ENCODE results near the gene NGLY1. TPM values are rescaled to one million over a fixed set of nuclear protein-coding genes. Genes with fewer than 3 reads are reported as not detected.

The NGLY1 gene
- total RNA-seq, 1 donor from 2014 or later: 37.3 TPM

GRCh38 chr3:25708036-25708435 is 75.2 kb downstream of the NGLY1 start:
- no peak for DNase-seq (ENCODE audit: low read depth, low spot score)

- no peak for DNase-seq (ENCODE audit: low read depth, low spot score)
Measured at GRCh38 chr3:25707268-25707926, 75.8 kb downstream of the NGLY1 start.

DNA sequence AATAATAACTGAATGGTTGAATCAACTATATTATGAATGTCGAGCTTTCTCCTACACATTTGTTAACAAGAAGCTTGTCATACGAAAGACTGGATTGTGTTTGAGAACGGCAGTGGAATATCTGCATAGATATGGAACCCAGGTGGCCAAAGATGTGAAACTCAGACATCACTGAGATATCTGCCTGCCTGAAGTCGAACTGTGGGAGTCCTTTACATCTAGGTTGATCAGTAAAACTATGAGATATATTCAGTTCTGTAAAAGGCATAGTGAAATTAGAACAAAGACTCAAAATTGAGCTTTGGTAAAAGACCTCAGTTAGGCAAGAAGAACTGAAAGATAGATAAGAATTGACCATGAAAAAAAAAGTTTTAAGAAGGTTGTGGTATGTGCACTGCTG is 77.0 kb downstream of the NGLY1 start:
- no peak for DNase-seq (ENCODE audit: low read depth, low spot score)

DNA sequence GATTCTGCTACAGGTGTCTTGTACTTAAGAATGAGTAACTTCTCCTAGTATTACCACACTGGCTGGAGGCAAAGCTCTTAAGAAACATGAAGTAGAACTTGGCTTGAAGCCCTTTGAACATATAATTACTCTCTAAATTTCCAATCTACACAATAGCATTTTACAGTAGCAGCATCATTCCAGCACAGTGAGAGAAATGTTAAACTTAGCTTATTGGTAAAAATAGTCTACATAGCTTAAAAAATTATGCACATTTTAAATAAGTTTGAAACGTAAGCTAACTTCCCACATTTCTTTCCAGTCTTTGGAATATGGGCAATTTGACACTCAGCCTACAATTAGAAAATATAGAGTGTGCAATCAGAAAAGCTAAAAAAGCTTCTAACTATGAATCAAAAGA is 85.7 kb downstream of the NGLY1 start:
- no peak for DNase-seq (ENCODE audit: low read depth, low spot score)

DNA sequence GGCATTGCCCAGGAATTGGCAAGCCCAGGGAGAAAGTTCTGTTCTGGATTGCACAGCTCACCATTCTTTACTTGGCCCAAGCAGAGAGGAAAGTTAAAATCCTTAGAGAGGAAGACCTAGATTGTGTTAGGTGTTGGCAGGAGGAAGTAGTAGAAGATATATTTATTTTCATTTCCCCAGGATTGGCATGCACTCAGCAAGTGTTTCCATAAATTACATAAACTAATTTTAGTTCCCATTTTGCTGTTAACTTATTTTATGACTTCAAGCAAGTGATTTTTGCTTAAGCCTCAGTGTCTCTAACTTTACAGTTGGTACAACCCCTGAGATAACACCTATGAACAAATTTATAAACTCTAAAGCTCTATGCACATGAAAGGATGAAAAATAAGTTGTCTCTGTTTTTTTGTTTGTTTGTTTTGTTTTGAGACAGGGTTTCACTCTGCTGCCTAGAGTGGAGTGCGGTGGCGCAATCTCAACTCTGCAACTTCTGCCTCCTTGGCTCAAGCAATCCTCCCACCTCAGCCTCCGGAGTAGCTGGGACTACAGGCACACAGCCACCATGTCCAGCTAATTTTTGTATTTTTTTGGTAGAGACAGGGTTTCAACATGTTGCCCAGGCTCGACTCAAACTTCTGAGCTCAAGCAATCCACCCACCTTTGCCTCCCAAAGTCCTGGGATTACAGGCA is 87.4 kb downstream of the NGLY1 start:
- no peak for DNase-seq (ENCODE audit: low read depth, low spot score)

DNA sequence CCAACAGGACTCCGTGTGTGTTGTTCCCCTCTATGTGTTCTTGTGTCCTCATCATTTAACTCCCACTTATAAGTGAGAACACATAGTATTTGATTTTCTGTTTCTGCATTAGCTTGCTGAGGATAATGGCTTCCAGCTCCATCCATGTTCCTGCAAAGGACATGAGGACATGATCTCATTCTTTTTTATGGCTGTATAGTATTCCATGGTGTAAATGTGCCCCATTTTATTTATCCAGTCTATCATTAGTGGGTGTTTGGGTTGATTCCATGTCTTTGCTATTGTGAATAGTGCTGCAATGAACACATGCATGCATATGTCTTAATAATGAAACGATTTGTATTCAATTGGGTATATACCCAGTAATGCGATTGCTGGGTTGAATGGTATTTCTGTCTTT is 90.0 kb downstream of the NGLY1 start:
- DNase-seq (ENCODE audit: low read depth, low spot score): no peak

GRCh38 chr3:25692341-25692740 is 90.9 kb downstream of the NGLY1 start:
- no peak for DNase-seq (ENCODE audit: low read depth, low spot score)

- DNase-seq (ENCODE audit: low read depth, low spot score): no peak
Measured at GRCh38 chr3:25690768-25691533, 92.3 kb downstream of the NGLY1 start.

- peak; percentile 53 for DNase-seq (ENCODE audit: low read depth, low spot score)
Measured at GRCh38 chr3:25689226-25689625, 94.0 kb downstream of the NGLY1 start.

DNA sequence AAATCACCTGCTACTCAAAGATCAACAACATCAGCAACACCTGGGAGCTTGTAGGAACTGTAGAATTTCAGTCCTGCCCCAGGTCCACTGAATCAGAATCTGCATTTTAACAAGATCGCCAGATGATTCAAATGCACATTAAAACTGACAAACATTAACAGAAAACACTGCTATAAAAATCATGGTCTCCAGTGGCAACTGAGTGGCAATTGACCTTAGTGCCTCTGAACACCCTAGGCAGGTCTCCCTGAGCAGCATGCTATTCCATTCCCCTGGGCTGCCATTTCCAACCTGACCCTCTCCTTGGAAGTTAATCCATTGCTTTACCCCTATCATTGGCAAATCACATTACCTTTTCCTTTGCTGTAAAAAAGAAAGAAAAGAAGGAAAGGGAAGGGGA is 95.5 kb downstream of the NGLY1 start:
- DNase-seq (ENCODE audit: low read depth, low spot score): no peak

DNA sequence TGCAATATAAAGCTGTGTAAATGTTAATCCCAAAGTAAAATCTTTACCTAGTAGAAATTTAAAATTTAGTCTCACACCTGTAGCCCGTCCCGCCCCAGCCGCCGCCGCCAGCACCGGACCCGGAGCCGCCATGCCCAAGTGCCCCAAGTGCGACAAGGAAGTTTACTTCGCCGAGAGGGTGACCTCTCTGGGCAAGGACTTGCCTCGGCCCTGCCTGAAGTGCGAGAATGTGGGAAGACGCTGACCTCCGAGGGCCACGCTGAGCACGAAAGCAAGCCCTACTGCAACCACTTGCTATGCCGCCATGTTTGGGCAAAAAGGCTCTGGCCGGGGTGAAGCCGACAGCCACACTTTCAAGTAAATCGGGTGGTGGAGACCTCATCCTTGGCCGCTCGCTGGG is 96.5 kb downstream of the NGLY1 start:
- DNase-seq (ENCODE audit: low read depth, low spot score): no peak

- no peak for DNase-seq (ENCODE audit: low read depth, low spot score)
Measured at GRCh38 chr3:25683882-25684281, 99.4 kb downstream of the NGLY1 start.

GRCh38 chr3:25683410-25683809 is 99.8 kb downstream of the NGLY1 start:
- DNase-seq (ENCODE audit: low read depth, low spot score): no peak

DNA sequence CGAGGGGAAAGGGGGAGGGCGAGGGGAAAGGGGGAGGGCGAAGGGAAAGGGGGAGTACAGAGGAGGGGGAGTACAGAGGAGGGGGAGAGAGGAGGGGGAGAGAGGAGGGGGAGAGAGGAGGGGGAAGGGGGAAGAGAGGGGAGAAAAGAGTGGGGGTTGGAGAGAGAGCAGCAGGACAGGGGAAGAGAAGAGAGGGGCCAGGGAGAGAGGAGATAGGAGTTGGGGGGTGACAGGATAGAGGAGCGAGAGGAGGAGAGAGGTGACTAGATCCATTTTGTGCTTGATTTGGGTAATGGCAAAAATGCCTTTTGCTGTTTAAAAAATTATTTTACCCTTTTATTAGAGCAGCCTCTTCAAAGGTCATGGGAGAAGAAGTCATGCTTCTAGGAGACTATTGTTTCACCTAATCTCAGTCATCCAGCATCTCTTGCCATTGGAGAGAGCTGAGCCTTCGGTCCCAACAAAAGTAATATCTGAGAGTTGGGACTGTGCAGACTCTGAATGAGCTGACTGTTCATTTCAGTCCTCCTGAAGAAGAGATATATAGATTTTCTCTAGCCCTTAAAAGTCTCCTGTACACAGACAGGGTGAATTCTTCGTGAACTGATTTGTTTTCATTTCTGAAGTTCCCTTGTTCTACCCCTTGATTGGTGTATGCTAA is 103.5 kb downstream of the NGLY1 start:
- DNase-seq (ENCODE audit: low read depth, low spot score): no peak

DNA sequence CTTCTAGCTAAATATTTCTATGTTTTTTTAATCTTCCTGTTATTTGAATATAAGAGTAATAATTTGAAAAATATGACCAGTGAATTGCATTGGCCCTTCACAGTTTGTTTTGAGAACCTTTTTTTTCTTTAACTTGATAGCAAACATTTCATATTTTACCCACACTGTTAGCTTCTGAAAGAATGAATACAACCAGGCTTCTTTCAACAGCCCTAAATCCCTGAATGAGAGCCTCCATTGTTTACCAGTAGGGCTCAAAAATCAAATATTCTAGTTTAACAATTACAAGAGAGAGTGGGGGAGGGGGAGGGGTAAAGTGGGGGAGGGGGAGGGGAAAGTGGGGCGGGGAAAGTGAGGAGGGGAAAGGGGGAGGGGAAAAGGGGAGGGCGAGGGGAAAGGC is 104.1 kb downstream of the NGLY1 start:
- no peak for DNase-seq (ENCODE audit: low read depth, low spot score)

GRCh38 chr3:25678581-25678980 is 104.7 kb downstream of the NGLY1 start:
- DNase-seq (ENCODE audit: low read depth, low spot score): no peak

DNA sequence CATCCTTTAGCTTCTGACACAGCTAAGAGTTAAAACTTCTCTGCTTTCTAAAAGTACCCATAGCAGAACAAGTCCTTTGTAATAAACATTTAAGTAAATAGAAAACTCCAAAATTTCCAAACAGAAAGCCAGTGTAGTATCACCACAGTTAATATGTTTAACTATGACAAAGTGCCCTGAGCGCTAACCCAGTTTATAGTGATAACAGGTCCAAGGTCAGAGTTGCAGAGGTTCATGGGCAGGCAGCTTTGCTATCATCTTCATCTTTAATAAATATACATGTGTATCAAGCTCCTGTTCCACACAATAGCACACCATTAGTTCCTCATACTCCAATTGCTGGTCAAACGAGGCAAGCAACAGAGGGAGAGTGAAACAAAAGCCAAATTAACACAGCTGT is 106.1 kb downstream of the NGLY1 start:
- no peak for DNase-seq (ENCODE audit: low read depth, low spot score)

- no peak for DNase-seq (ENCODE audit: low read depth, low spot score)
Measured at GRCh38 chr3:25674670-25675069, 108.6 kb downstream of the NGLY1 start.

DNA sequence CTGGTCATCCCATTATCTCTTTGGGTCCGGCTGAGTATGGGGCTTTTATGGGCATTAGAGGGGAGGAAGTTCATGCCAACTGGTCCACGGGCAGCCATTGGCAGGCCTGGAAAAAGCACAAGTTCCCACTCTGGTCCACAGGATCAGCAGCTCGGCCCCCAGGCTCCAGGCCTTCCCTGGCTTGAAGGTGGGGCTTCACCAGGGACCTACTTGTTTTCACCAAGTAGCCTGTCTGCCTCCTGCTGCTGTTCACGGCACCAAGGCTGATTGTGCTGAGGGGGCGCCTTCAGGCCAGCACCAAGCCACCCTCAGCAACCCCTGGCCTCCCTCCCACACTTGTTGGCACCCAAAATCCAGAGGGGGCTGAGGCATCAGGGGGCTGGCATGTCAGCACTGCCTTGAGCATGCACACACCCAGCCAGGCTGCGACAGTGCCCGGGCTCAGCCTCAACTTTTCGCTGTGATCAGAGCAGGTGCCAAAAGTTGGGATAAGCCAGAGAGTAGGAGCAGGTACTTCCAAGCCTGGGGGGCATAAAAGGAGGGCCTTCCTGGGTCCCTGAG is 109.4 kb downstream of the NGLY1 start:
- no peak for DNase-seq (ENCODE audit: low read depth, low spot score)
